ENCODE results near the gene GET3. TPM values are rescaled to one million over a fixed set of nuclear protein-coding genes. Genes with fewer than 3 reads are reported as not detected.

Gene GET3
- total RNA-seq, 1 donor from 2014 or later, result 25.0 TPM

- DNase-seq (ENCODE audit: low spot score), result no peak
Observed at GRCh38 chr19:12751635-12752034, 14.3 kb downstream of the GET3 start, which contains the start of gene BEST2. BEST2 (plus strand) TSS chr19:12751791; CDS start chr19:12752593, 802 bp downstream.

DNA sequence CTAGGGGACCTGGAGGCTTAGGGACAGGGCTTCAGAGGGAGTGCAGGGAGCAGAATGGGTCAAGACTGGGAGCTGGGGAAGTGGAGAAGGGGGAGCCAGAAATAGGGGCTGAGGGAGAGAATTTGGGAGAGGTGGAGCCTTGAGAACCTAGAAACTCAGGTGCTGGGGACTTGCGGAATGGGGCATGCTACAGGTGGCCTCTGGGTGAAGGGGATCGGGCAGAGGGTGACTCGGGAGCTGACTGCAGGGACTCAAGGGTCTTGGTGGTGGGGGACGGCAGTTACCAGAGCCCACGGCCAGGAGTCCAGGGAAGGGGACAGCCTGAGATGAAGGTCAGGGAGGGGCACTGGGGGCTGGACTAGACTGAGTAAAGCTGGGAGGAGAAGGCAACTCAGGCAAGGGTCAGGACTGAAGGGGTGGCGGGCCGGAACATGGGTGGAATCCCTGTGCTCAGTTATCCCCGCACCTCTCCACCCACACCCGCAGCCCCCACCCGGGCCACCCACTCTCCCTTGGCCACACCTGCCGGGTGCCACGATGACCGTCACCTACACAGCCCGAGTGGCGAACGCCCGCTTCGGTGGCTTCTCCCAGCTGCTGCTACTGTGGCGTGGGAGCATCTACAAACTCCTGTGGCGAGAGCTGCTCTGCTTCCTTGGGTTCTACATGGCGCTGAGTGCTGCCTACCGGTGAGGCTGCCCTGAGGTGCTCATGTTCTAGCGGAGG, 14.9 kb downstream of the GET3 start:
- DNase-seq (ENCODE audit: low spot score), result no peak

- no peak for DNase-seq (ENCODE audit: low spot score)
Observed at GRCh38 chr19:12754465-12755196, 17.3 kb downstream of the GET3 start.

DNA sequence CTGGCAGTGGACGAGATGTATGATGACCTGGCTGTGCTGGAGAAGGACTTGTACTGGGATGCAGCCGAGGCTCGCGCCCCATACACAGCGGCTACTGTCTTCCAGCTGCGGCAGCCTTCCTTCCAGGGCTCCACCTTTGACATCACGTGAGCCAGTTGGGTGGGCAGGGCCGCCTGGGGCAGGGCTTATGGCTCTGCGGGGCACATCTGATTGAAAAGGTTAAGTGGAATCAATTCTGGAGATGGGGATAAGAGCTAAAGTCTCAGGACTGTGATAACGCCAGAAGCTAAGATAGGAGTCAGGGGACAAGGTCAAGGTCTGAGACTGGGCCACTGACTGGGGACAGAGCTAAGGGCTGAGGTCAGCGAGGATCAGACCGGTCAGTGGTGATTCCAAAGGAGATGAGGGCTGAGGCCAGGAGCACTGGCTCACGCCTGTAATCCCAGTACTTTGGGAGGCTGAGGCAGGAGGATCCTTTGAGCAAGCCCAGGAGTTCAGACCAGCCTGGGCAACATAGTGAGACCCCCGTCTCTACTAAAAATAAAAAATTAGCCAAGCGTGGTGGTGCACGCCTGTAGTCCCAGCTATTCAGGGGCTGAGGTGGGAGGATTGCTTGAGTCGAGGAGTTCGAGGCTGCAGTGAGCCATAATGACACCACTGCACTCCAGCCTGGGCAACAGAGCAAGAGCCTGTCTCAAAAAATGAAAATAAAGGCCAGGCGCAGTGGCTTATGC, 19.0 kb downstream of the GET3 start:
- no peak for DNase-seq (ENCODE audit: low spot score)

GRCh38 chr19:12757544-12758274, 20.4 kb downstream of the GET3 start:
- DNase-seq (ENCODE audit: low spot score), result peak; percentile 56

GRCh38 chr19:12759686-12760085, 22.4 kb downstream of the GET3 start:
- no peak for DNase-seq (ENCODE audit: low spot score)

- DNase-seq (ENCODE audit: low spot score), result no peak
Observed at GRCh38 chr19:12763100-12763499, 25.8 kb downstream of the GET3 start.

DNA sequence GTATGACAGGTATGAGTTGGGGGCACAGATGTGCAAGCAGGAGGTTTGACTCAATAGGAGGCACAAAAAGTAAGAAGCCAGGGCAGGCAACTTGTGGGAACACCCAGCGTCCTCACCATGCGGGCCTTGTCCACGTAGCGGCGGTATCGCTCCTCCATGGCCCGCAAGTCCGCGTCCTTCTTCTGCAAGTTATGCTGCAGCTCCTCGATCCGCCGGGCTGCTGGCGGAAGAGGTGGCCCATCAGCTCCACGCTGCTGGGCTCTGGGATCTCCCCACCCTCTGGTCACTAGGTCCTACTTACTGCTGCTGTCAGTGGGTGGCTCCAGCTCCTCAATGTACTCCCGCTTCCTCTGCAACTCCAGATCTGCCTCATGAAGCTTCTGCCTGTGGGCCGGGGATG, 27.4 kb downstream of the GET3 start:
- no peak for DNase-seq (ENCODE audit: low spot score)

- DNase-seq (ENCODE audit: low spot score), result peak; percentile 61
Observed at GRCh38 chr19:12766051-12766521, 28.8 kb downstream of the GET3 start.

DNA sequence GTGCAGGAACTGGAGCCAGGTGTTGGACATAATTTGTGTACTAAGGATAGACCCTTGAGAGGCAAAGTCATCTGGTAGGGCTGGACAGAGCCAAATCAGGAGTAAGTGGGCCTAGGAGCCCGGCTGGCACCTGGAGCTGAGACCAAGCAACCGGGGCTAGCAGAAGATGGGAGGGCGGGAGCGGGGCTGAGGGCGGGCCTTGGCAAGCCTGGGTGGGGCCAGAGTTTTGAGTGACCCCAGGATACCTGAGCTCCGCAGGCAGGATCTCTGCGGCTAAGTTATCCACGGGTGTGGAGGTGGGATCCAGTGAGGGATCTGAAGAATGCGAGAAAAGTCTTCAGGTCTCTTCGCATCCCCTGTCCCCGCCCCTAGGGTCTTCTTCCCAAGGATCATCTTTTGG, 29.9 kb downstream of the GET3 start:
- DNase-seq (ENCODE audit: low spot score), result no peak

- no peak for DNase-seq (ENCODE audit: low spot score)
Observed at GRCh38 chr19:12767666-12768065, 30.4 kb downstream of the GET3 start.

GRCh38 chr19:12769689-12770088, 32.4 kb downstream of the GET3 start:
- peak; percentile 16 for DNase-seq (ENCODE audit: low spot score)

GRCh38 chr19:12770922-12771321, 33.6 kb downstream of the GET3 start:
- DNase-seq (ENCODE audit: low spot score), result no peak

DNA sequence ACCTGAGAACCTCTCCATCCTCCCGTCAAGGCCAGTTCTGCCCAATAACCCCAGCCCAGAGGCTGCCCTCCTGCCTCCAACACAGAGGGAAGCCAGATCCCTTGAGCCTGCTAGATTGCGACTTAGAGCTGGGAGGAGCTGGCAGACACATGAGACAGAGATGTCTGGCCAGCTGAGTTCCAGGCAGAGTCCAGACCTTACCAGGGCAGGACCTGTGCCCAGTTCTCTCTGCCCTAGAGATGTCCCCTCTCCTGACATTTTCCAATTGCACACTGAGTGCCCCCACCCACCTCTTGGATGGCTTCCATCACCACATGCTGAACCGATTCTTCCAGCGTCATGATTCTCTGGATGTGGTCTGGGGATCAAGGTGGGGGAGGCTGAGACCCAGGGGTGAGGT, 35.0 kb downstream of the GET3 start:
- DNase-seq (ENCODE audit: low spot score), result peak; percentile 58

- DNase-seq (ENCODE audit: low spot score), result peak; percentile 57
Observed at GRCh38 chr19:12773571-12773970, 36.3 kb downstream of the GET3 start.

DNA sequence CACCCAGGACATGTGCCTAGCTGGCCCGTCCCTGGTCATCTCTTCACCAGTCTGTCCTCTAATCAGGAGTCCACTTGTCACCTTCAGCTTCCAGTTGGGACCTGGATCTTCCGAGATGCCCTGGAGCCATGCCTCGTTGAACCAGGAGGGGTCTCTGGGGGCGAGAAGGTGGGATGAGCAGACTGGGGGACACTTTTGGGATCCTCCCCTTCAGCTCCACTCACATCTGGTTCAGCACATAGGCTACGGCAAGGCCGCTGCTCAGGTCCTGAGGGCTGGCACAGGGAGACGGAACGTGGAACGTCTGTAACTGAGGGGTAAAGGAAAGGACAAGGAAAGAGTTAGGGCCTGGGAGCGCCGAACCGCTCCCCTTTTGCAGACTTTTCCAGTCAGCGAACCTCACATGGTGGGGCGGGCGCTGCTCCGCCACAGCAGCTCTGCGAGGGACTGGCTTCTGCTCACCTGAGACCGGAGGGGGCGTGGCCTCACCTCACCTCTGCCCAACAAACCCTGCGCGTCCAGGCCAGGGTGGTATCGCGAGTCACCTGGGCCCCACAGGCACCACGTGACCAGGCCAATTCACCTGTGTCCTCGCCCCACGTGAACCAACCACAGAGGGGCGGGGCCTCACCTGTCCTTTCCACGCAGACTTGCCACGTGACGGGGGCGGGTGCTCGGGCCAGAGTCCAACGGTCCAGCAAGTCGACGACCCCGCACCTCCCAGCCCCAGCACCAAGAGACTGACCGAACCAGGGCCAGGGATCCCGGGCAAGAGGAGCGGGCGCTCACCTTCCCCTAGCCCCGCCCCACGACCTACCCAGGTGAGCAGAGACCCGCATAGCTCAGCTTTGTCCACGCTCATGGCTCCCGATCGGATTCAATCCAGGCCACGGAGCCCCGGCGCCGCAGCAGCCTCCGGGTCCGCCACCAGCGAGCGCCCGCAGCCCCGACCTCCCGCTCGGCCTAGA, 37.6 kb downstream of the GET3 start, which contains the start of gene HOOK2:
TSS of gene HOOK2 (minus strand) at position 965 of the 968 bp plus-strand sequence. CDS start at position 862, 103 bp downstream.
- DNase-seq (ENCODE audit: low spot score), result peak; percentile 60

GRCh38 chr19:12777217-12778016, 40.1 kb downstream of the GET3 start:
- DNase-seq (ENCODE audit: low spot score), result peak; percentile 88

- peak; percentile 89 for DNase-seq (ENCODE audit: low spot score)
Observed at GRCh38 chr19:12778017-12778904, 41.0 kb downstream of the GET3 start.

DNA sequence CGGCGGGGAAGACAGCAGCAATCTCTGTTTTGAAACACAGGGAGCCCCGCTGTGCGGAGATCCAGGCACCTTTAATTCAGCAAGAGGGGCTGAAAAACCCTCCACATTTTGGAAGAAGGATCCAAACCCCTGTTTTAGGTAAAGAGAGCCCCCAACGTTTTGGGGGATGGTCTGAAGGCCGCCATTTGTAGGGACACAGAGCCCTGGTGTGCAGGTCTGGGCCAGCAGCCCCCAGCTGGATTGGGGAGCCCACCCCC, 41.5 kb downstream of the GET3 start:
- no peak for DNase-seq (ENCODE audit: low spot score)

Data from umbilical cord (tissue), 2 donors.